ENCODE data around the gene LUC7L.
A peak's percentile ranks its signal among the peaks of the same experiment; 100 is the strongest.

The LUC7L gene

GRCh38 chr16:180681-181564, 48.3 kb downstream of the LUC7L start:
- Histone ChIP-seq H3K4ac (ENCODE audit: low read depth in 1 of 2, low read length in 2 of 2) (peak overlapping the region in 1 of 2 experiments; percentile 30), H3K23ac (ENCODE audit: low read length in 2 of 2) (peak overlapping the region in 1 of 2 experiments; percentile 81), H2BK120ac (ENCODE audit: low read depth, low read length) (no peak overlapping the region), H3K4me1 (ENCODE audit: control insufficient read depth, insufficient read depth, low read depth, low read length) (peaks cover 18% of the 10 kb centered on the region), H3K18ac (ENCODE audit: low read depth in 1 of 2, low read length in 2 of 2) (peak overlapping the region in 1 of 2 experiments; percentile 14), H4K91ac (ENCODE audit: low read length) (peak overlapping the region; percentile 15), H3K4me2 (ENCODE audit: low read length, poor library complexity, severe bottlenecking) (peak overlapping the region; percentile 90), H3K14ac (ENCODE audit: low read length in 2 of 2) (peak overlapping the region in 1 of 2 experiments; percentile 70), H3K36me3 (ENCODE audit: control insufficient read depth in 1 of 2, insufficient read depth in 2 of 2, low read depth in 1 of 2, low read length in 2 of 2) (peaks cover 11 to 35% of the 10 kb centered on the region in 2 experiments), H3K27me3 (ENCODE audit: control insufficient read depth in 1 of 2, insufficient read depth in 1 of 2, low read length in 2 of 2) (peaks cover 34 to 36% of the 10 kb centered on the region in 2 experiments), H3K27ac (ENCODE audit: low read length, poor library complexity, severe bottlenecking) (no peak overlapping the region), H2BK5ac (ENCODE audit: low read depth, low read length, poor library complexity, severe bottlenecking) (no peak overlapping the region), H3K9me3 (ENCODE audit: control insufficient read depth, low read length) (no peaks in the 10 kb centered on the region), H2AK5ac (ENCODE audit: low read length, severe bottlenecking) (no peak overlapping the region), H3K4me3 (ENCODE audit: insufficient read depth in 1 of 2, low read depth in 1 of 2, low read length in 2 of 2) (peak overlapping the region; percentile 43 to 63), H2BK15ac (ENCODE audit: low read depth, poor library complexity, severe bottlenecking) (no peak overlapping the region), H2AFZ (ENCODE audit: low read depth, low read length) (peak overlapping the region; percentile 44), H2BK12ac (ENCODE audit: low read length in 2 of 2) (no peak overlapping the region), H3K79me1 (replicated peaks; ENCODE audit: low read length, poor library complexity, severe bottlenecking) (peaks cover 2% of the 10 kb centered on the region), H3K9ac (ENCODE audit: low read length) (peak overlapping the region; percentile 32), H4K8ac (ENCODE audit: low read length) (no peak overlapping the region)
- peak; percentile 51 for DNase-seq
- 3% methylated on average over 72 of the region's 89 CpGs for WGBS

GRCh38 chr16:180101-180675, 49.1 kb downstream of the LUC7L start, which contains the start of gene HBQ1:
HBQ1 (plus strand) TSS chr16:180459; CDS start chr16:180487, 28 bp downstream.
- H3K27me3 ChIP-seq (ENCODE audit: control insufficient read depth in 1 of 2, insufficient read depth in 1 of 2, low read length in 2 of 2): peaks cover 40 to 42% of the 10 kb centered on the region in 2 experiments
- H3K23ac ChIP-seq (ENCODE audit: low read length in 2 of 2): peak within 1 kb of the TSS in 1 of 2 experiments; percentile 81
- H4K91ac ChIP-seq (ENCODE audit: low read length): peak within 1 kb of the TSS; percentile 15
- no peak within 1 kb of the TSS for H4K8ac ChIP-seq (ENCODE audit: low read length)
- H3K4me2 ChIP-seq (ENCODE audit: low read length, poor library complexity, severe bottlenecking): peak within 1 kb of the TSS; percentile 90
- peak within 1 kb of the TSS; percentile 43 to 63 for H3K4me3 ChIP-seq (ENCODE audit: insufficient read depth in 1 of 2, low read depth in 1 of 2, low read length in 2 of 2)
- peak within 1 kb of the TSS; percentile 52 for H2BK15ac ChIP-seq (ENCODE audit: low read depth, poor library complexity, severe bottlenecking)
- H2BK5ac ChIP-seq (ENCODE audit: low read depth, low read length, poor library complexity, severe bottlenecking): no peak within 1 kb of the TSS
- peak within 1 kb of the TSS; percentile 44 for H2AFZ ChIP-seq (ENCODE audit: low read depth, low read length)
- H2BK120ac ChIP-seq (ENCODE audit: low read depth, low read length): no peak within 1 kb of the TSS
- H3K36me3 ChIP-seq (ENCODE audit: control insufficient read depth in 1 of 2, insufficient read depth in 2 of 2, low read depth in 1 of 2, low read length in 2 of 2): peaks cover 6 to 27% of the 10 kb centered on the region in 2 experiments
- peak within 1 kb of the TSS in 1 of 2 experiments; percentile 30 for H3K4ac ChIP-seq (ENCODE audit: low read depth in 1 of 2, low read length in 2 of 2)
- no peak within 1 kb of the TSS for H2BK12ac ChIP-seq (ENCODE audit: low read length in 2 of 2)
- peak within 1 kb of the TSS in 1 of 2 experiments; percentile 14 for H3K18ac ChIP-seq (ENCODE audit: low read depth in 1 of 2, low read length in 2 of 2)
- H3K9ac ChIP-seq (ENCODE audit: low read length): peak within 1 kb of the TSS; percentile 32
- DNase-seq: peak; percentile 27
- peaks cover 18% of the 10 kb centered on the region for H3K4me1 ChIP-seq (ENCODE audit: control insufficient read depth, insufficient read depth, low read depth, low read length)
- no peak within 1 kb of the TSS for H3K27ac ChIP-seq (ENCODE audit: low read length, poor library complexity, severe bottlenecking)
- H3K9me3 ChIP-seq (ENCODE audit: control insufficient read depth, low read length): no peaks in the 10 kb centered on the region
- WGBS: 22% methylated on average over 30 of the region's 59 CpGs
- H2AK5ac ChIP-seq (ENCODE audit: low read length, severe bottlenecking): no peak within 1 kb of the TSS
- no peaks in the 10 kb centered on the region for H3K79me1 ChIP-seq (replicated peaks; ENCODE audit: low read length, poor library complexity, severe bottlenecking)
- H3K14ac ChIP-seq (ENCODE audit: low read length in 2 of 2): peak within 1 kb of the TSS in 1 of 2 experiments; percentile 70

- no peaks in the 10 kb centered on the region for H3K79me1 ChIP-seq (replicated peaks; ENCODE audit: low read length, poor library complexity, severe bottlenecking)
- H3K14ac ChIP-seq (ENCODE audit: low read length in 2 of 2): no peak overlapping the region
- H3K9ac ChIP-seq (ENCODE audit: low read length): no peak overlapping the region
- DNase-seq: no peak
- no peak overlapping the region for H2AFZ ChIP-seq (ENCODE audit: low read depth, low read length)
- H3K4me3 ChIP-seq (ENCODE audit: insufficient read depth in 1 of 2, low read depth in 1 of 2, low read length in 2 of 2): no peak overlapping the region
- H2BK120ac ChIP-seq (ENCODE audit: low read depth, low read length): no peak overlapping the region
- H4K91ac ChIP-seq (ENCODE audit: low read length): no peak overlapping the region
- no peak overlapping the region for H3K27ac ChIP-seq (ENCODE audit: low read length, poor library complexity, severe bottlenecking)
- no peak overlapping the region for H3K4ac ChIP-seq (ENCODE audit: low read depth in 1 of 2, low read length in 2 of 2)
- H4K8ac ChIP-seq (ENCODE audit: low read length): no peak overlapping the region
- peaks cover 2 to 21% of the 10 kb centered on the region in 2 experiments for H3K36me3 ChIP-seq (ENCODE audit: control insufficient read depth in 1 of 2, insufficient read depth in 2 of 2, low read depth in 1 of 2, low read length in 2 of 2)
- no peak overlapping the region for H2AK5ac ChIP-seq (ENCODE audit: low read length, severe bottlenecking)
- peaks cover 18% of the 10 kb centered on the region for H3K4me1 ChIP-seq (ENCODE audit: control insufficient read depth, insufficient read depth, low read depth, low read length)
- H3K23ac ChIP-seq (ENCODE audit: low read length in 2 of 2): no peak overlapping the region
- H2BK15ac ChIP-seq (ENCODE audit: low read depth, poor library complexity, severe bottlenecking): no peak overlapping the region
- H3K9me3 ChIP-seq (ENCODE audit: control insufficient read depth, low read length): no peaks in the 10 kb centered on the region
- no peak overlapping the region for H2BK5ac ChIP-seq (ENCODE audit: low read depth, low read length, poor library complexity, severe bottlenecking)
- H2BK12ac ChIP-seq (ENCODE audit: low read length in 2 of 2): no peak overlapping the region
- H3K27me3 ChIP-seq (ENCODE audit: control insufficient read depth in 1 of 2, insufficient read depth in 1 of 2, low read length in 2 of 2): peaks cover 47% of the 10 kb centered on the region in 2 experiments
- H3K18ac ChIP-seq (ENCODE audit: low read depth in 1 of 2, low read length in 2 of 2): no peak overlapping the region
- H3K4me2 ChIP-seq (ENCODE audit: low read length, poor library complexity, severe bottlenecking): no peak overlapping the region
- 90% methylated on average over 14 of the region's 17 CpGs for WGBS
These were observed 49.8 kb downstream of the LUC7L start for GRCh38 chr16:179211-180092.

Measured in mesenchymal stem cell (in vitro differentiated cells and primary cell).